Sigmoid colon (tissue), 7 donors: ENCODE results near the gene NUB1. TPM values are rescaled to one million over a fixed set of nuclear protein-coding genes. Genes with fewer than 3 reads are reported as not detected.

Experiments used
- DNase-seq: peaks from one replicate; pipeline ENCODE4 v3.0.0-alpha.2; 2019
- H3K27ac ChIP-seq, 4 donors: fragments of 200-600 bp; sonication (generic); one replicate each; pipeline ENCODE4 v1.5.1; 2016 to 2019; ENCODE audit warnings: mild to moderate bottlenecking in 1 of 4
- H3K27me3 ChIP-seq, 3 donors: fragments of 200-600 bp; sonication (generic); one replicate each; pipeline ENCODE4 v1.5.1; 2019; ENCODE audit warnings: mild to moderate bottlenecking in 1 of 3
- H3K36me3 ChIP-seq, 4 donors: fragments of 200-600 bp; sonication (generic); one replicate each; pipeline ENCODE4 v1.5.1; 2016 to 2019
- H3K4me1 ChIP-seq, 4 donors: fragments of 200-600 bp; sonication (generic); one replicate each; pipeline ENCODE4 v1.5.1; 2017 to 2019
- H3K4me3 ChIP-seq, 4 donors: fragments of 200-600 bp; sonication (generic); one replicate each; pipeline ENCODE4 v1.5.1; 2017 to 2019; ENCODE audit warnings: mild to moderate bottlenecking in 2 of 4, moderate library complexity in 1 of 4
- H3K9me3 ChIP-seq, 4 donors: fragments of 200-600 bp in 3 of 4; sonication (generic) in 3 of 4; one replicate each; pipeline versions ENCODE4 v1.5.1 to v1.6.1; 2013 to 2019
- EP300 ChIP-seq, 4 donors: sonication (generic); formaldehyde crosslinking; IDR thresholded peaks; one replicate each; pipeline ENCODE4 v1.6.1; 2017; ENCODE audit warnings: antibody characterized with exemption in 4 of 4
- POLR2A ChIP-seq, 2 donors: fragments of 450-650 bp; IDR thresholded peaks; one replicate each; pipeline ENCODE4 v1.6.1; 2016; ENCODE audit warnings: antibody characterized with exemption in 2 of 2, mild to moderate bottlenecking in 2 of 2, moderate library complexity in 2 of 2
- POLR2AphosphoS5 ChIP-seq, 4 donors: sonication (generic); formaldehyde crosslinking; IDR thresholded peaks; one replicate each; pipeline ENCODE4 v1.6.1; 2017; ENCODE audit warnings: antibody characterized with exemption in 4 of 4
- WGBS, 2 donors: extraction: QIAGEN DNeasy Blood & Tissue Kit; methylation state at CpG; one replicate each; pipeline ENCODE4 v1.1.7; 2013; 5-methylcytosine and 5-hydroxymethylcytosine counted together
- intact Hi-C: fragments of 100-400 bp; cut with DNase I; formaldehyde crosslinking; loops from one replicate; pipeline ENCODE4 v1.15.1; 2023
- polyA plus RNA-seq, 3 donors: library from polyadenylated mRNA; stranded (reverse); fragments of 200-250 nt; gene quantifications; one replicate each; pipeline ENCODE4 v1.2.3, GENCODE V29; 2013
- total RNA-seq, 4 donors: library from RNA; depleted of rRNA; stranded (reverse); fragments of >200 nt; gene quantifications; one replicate each; pipeline ENCODE4 v1.1.0, GENCODE V29; 2016
- TF ChIP-seq, protein P1 (sequence below), 4 experiments: fragments of 450-650 bp in 3 of 4; fragments of 200-600 bp in 1 of 4; IDR thresholded peaks; one replicate each; pipeline ENCODE4 v1.5.1; 2016 to 2019; ENCODE audit warnings: antibody characterized with exemption in 4 of 4, mild to moderate bottlenecking in 3 of 4, moderate library complexity in 2 of 4
- donor health status: healthy with polysubstance abuse.
- donor health status: Bipolar disorder and iron deficiency.
- donor health status: healthy.

NUB1 gene
- total and polyA plus RNA-seq, 7 donors: 36.6 to 73.8 (median 50.1) TPM

DNA sequence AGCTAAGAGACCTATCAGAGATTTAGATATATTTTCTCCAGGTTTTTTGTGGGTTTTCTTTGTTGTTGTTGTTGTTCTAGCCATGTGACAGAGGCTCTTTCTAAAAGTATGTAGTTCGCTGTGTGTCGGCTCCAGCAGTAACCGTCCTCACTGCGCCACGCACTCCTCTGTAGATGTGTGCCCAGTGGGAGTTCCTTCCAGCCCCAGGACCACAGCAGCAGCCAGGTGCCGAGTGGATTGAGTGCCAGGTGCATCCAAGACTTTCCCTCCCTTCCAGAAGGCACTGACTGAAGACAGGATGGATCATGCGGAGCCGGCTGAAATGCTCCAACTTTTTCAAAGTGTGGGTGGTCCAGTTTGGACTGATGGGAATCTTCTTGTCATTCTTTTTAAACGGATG is 36.4 kb downstream of the NUB1 start:
- 93 to 94% methylated on average over 9 of the region's 9 CpGs for WGBS, 2 donors
- no peak overlapping the region for H3K4me3 ChIP-seq
- H3K36me3 ChIP-seq: peaks cover 23 to 67% (median 30%) of the 10 kb centered on the region in 4 donors
- H3K27me3 ChIP-seq: peaks cover 12 to 22% (median 18%) of the 10 kb centered on the region in 3 donors
- no peak overlapping the region for H3K27ac ChIP-seq
- no peak for DNase-seq
- TF ChIP-seq, protein P1, sequence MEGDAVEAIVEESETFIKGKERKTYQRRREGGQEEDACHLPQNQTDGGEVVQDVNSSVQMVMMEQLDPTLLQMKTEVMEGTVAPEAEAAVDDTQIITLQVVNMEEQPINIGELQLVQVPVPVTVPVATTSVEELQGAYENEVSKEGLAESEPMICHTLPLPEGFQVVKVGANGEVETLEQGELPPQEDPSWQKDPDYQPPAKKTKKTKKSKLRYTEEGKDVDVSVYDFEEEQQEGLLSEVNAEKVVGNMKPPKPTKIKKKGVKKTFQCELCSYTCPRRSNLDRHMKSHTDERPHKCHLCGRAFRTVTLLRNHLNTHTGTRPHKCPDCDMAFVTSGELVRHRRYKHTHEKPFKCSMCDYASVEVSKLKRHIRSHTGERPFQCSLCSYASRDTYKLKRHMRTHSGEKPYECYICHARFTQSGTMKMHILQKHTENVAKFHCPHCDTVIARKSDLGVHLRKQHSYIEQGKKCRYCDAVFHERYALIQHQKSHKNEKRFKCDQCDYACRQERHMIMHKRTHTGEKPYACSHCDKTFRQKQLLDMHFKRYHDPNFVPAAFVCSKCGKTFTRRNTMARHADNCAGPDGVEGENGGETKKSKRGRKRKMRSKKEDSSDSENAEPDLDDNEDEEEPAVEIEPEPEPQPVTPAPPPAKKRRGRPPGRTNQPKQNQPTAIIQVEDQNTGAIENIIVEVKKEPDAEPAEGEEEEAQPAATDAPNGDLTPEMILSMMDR (IDR thresholded peaks at IDR 0.05): no peak
- TF ChIP-seq EP300 (IDR thresholded peaks at IDR 0.05): no peak
- TF ChIP-seq POLR2AphosphoS5 (IDR thresholded peaks at IDR 0.05): no peak
- TF ChIP-seq POLR2A (IDR thresholded peaks at IDR 0.05): no peak
- H3K4me1 ChIP-seq: peaks cover 0 to 20% (median 18%) of the 10 kb centered on the region in 4 donors
- H3K9me3 ChIP-seq: no peaks in the 10 kb centered on the region
- intact Hi-C loops: no loop called here

DNA sequence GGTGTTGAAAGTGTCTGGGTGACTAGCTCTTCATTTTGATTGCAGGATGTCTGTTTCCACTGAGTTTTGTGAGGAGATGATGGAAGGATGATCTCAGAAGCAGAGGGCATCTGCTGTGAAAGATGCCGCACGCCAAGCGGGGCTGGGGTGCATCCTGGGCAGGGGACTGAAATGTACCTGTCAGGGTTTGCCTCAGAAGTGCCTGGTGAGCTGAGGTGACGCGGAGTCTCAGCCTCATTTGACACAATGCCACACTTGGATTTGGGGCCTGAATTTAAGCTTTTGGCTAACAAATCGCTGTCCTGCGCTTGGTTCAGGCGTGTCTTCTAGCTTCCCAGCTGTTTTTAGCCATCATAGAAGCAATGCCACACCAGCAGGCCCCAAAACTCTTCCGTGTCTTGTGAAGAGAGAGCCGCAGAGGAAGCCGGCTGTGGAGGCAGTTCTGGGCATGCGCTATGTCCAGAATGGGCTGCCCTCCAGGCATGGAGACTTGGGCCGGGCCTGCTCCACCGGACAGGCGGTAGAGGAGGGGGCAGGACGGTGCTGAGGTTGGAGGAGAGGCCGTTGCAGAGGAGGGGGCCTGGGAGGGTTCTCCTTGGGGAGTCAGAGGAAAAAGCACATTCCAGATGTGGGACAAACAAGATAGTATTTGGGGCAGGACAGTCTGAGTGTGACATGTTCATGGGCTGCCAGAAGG is 37.0 kb downstream of the NUB1 start:
- H3K36me3 ChIP-seq: peaks cover 23 to 63% (median 29%) of the 10 kb centered on the region in 4 donors
- intact Hi-C loops: no loop called here
- no peak for DNase-seq

DNA sequence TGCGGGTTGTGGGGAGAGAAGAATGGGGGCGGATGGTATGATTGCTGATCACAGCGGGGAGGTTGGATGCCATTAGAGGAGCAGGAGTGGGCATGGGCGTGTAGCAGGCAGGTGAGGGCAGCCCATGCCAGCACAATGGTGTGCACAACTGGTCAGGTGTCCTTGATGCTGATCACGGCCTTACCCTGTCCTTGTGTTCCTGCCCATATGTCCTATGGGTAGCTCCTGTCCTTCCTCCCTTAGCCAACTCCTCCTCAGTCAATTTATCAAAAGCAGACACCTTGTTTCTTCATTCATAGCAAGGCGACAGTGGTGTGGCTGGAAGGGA is 37.5 kb downstream of the NUB1 start:
- WGBS, 2 donors: 87 to 93% methylated on average over 6 of the region's 6 CpGs
- H3K27me3 ChIP-seq: peaks cover 12 to 29% (median 18%) of the 10 kb centered on the region in 3 donors
- no peaks in the 10 kb centered on the region for H3K9me3 ChIP-seq
- H3K36me3 ChIP-seq: peaks cover 21 to 58% (median 24%) of the 10 kb centered on the region in 4 donors
- H3K4me1 ChIP-seq: peaks cover 0 to 20% (median 18%) of the 10 kb centered on the region in 4 donors
- intact Hi-C loops: no loop called here
- no peak overlapping the region for H3K27ac ChIP-seq
- no peak overlapping the region for H3K4me3 ChIP-seq
- no peak for DNase-seq
- TF ChIP-seq, protein P1 (IDR thresholded peaks at IDR 0.05): no peak
- TF ChIP-seq POLR2A (IDR thresholded peaks at IDR 0.05) (no peak), EP300 (IDR thresholded peaks at IDR 0.05) (no peak), POLR2AphosphoS5 (IDR thresholded peaks at IDR 0.05) (no peak)

More for the DNA sequence above, 37.0 kb downstream of the NUB1 start:
- H3K4me1 ChIP-seq: peaks cover 0 to 20% (median 18%) of the 10 kb centered on the region in 4 donors
- H3K4me3 ChIP-seq: no peak overlapping the region
- H3K27ac ChIP-seq: no peak overlapping the region
- 89 to 91% methylated on average over 17 of the region's 17 CpGs for WGBS, 2 donors
- TF ChIP-seq, protein P1 (IDR thresholded peaks at IDR 0.05): no peak
- TF ChIP-seq EP300 (IDR thresholded peaks at IDR 0.05): no peak
- no peak for TF ChIP-seq POLR2AphosphoS5 (IDR thresholded peaks at IDR 0.05)
- no peak for TF ChIP-seq POLR2A (IDR thresholded peaks at IDR 0.05)
- no peaks in the 10 kb centered on the region for H3K9me3 ChIP-seq
- H3K27me3 ChIP-seq: peaks cover 12 to 27% (median 18%) of the 10 kb centered on the region in 3 donors

DNA sequence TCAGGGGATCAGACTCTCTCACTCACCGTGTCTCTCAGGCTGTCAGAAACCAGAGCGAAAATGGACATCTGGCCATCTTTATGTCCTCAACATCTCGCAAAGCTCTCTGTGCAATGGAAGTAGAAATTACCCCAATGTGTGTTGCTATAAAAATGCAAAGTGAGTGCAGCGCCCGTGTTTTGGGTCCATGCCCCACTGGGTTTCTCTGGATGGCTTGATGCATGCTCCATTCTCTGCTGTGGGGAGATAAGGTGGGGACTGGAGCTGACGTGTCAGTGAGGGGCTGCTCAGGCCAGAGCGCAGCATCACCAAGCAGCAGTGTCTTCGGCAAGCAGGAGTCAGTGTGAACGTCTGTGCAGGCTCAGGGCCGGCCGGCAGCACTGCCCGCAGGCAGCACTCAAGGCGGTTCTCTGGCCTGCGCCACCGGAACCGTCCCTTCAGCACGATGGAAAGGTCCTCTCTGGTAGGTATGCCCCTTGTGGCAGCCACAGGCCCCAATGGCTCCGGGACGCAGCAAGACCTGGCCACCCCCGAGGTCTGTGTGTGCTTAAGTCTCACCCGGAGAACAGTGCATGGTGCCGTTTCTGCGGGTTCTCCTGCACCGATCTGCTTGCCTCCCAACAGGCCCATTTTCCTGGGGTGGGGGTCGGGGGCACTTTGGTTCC is 38.1 kb downstream of the NUB1 start:
- peaks cover 18 to 52% (median 22%) of the 10 kb centered on the region in 4 donors for H3K36me3 ChIP-seq
- no peak overlapping the region for H3K4me3 ChIP-seq
- H3K27me3 ChIP-seq: peaks cover 12 to 29% (median 18%) of the 10 kb centered on the region in 3 donors
- no peak overlapping the region for H3K27ac ChIP-seq
- WGBS, 2 donors: 90 to 92% methylated on average over 25 of the region's 25 CpGs
- no peak for TF ChIP-seq POLR2A (IDR thresholded peaks at IDR 0.05)
- TF ChIP-seq, protein P1 (IDR thresholded peaks at IDR 0.05): no peak
- no peak for TF ChIP-seq POLR2AphosphoS5 (IDR thresholded peaks at IDR 0.05)
- no peak for TF ChIP-seq EP300 (IDR thresholded peaks at IDR 0.05)
- H3K9me3 ChIP-seq: no peaks in the 10 kb centered on the region
- no peak for DNase-seq
- intact Hi-C loops: no loop called here
- H3K4me1 ChIP-seq: peaks cover 0 to 20% (median 18%) of the 10 kb centered on the region in 4 donors
